Naive thymus-derived CD8-positive, alpha-beta T cell (primary cell): ENCODE results near the gene ARHGEF7. TPM values are rescaled to one million over a fixed set of nuclear protein-coding genes. Genes with fewer than 3 reads are reported as not detected.

Experiments
- ATAC-seq, 2 donors: fragments of 150-1000 bp; cut with Tn5 transposase in 1 of 2; sonication (Bioruptor Pico), chemical (Tn5 transposase) in 1 of 2; 1 replicate in 1 of 2; 2 replicates in 1 of 2; pipeline ENCODE4 v1.10.0; 2021; ENCODE audit warnings: mild to moderate bottlenecking in 2 of 2, moderate library complexity in 2 of 2
- POLR2A ChIA-PET: fragments of 350-600 bp; sonication (Branson Sonifier 250); formaldehyde crosslinking; loops from one replicate; lab custom pipeline; 2021; ENCODE audit warnings: antibody characterized with exemption; lab: Charles Lee
- DNase-seq, 10 donors: peaks; one replicate each; pipeline versions ENCODE4 v3.0.0 to v3.0.0-alpha.2; 2020 to 2022
- H3K27ac Mint-ChIP-seq, 10 donors: one replicate each; pipeline ENCODE4 v1.8.0; 2020 to 2022; ENCODE audit warnings: mild to moderate bottlenecking in 10 of 10, mixed read lengths in 10 of 10, moderate library complexity in 4 of 10, inconsistent platforms in 1 of 10
- H3K27me3 Mint-ChIP-seq, 5 donors: one replicate each; pipeline ENCODE4 v1.8.0; 2021 to 2022; ENCODE audit warnings: mixed read lengths in 5 of 5
- H3K36me3 Mint-ChIP-seq, 3 donors: one replicate each; pipeline ENCODE4 v1.8.0; 2020 to 2022; ENCODE audit warnings: mixed read lengths in 3 of 3, mild to moderate bottlenecking in 2 of 3, inconsistent platforms in 1 of 3
- H3K4me1 Mint-ChIP-seq, 4 donors: one replicate each; pipeline ENCODE4 v1.8.0; 2021 to 2022; ENCODE audit warnings: mixed read lengths in 4 of 4
- H3K4me3 Mint-ChIP-seq, 10 donors: one replicate each; pipeline ENCODE4 v1.8.0; 2020 to 2022; ENCODE audit warnings: mild to moderate bottlenecking in 10 of 10, mixed read lengths in 10 of 10, moderate library complexity in 6 of 10, inconsistent platforms in 1 of 10
- H3K9me3 Mint-ChIP-seq, 9 donors: one replicate each; pipeline ENCODE4 v1.8.0; 2020 to 2022; ENCODE audit warnings: mixed read lengths in 9 of 9, mild to moderate bottlenecking in 3 of 9, inconsistent platforms in 1 of 9, moderate library complexity in 1 of 9
- polyA plus RNA-seq, 3 donors: library from polyadenylated mRNA; unstranded; fragments of 300-500 nt; fragmentation: Illumina TruSeq; gene quantifications; one replicate each; pipeline ENCODE4 v1.2.3, GENCODE V29; 2021
- total RNA-seq, 8 experiments: library from RNA in 2 of 8; stranded (reverse) in 2 of 8; gene quantifications; one replicate each; pipeline ENCODE4 v1.2.3 and lab custom pipeline; 2021 to 2026

ARHGEF7 gene
- total and polyA plus RNA-seq, 5 experiments from 2014 or later = 6.2 to 93.0 (median 13.2) TPM

- no peak overlapping the region for H3K27ac Mint-ChIP-seq
- no peaks in the 10 kb centered on the region for H3K9me3 Mint-ChIP-seq
- no peak overlapping the region for H3K4me3 Mint-ChIP-seq
- POLR2A ChIA-PET = interaction anchor here (1.0 kb wide), 1 partner anchor 46 kb away, joined by 3 read pairs; no protein-coding TSS in a partner anchor
- ATAC-seq = no peak
- no peak for DNase-seq
- H3K4me1 Mint-ChIP-seq = no peaks in the 10 kb centered on the region
- no peaks in the 10 kb centered on the region for H3K36me3 Mint-ChIP-seq
- H3K27me3 Mint-ChIP-seq = peaks cover 0 to 27% (median 9%) of the 10 kb centered on the region in 5 donors
Measured at GRCh38 chr13:111143865-111144540, 28.9 kb downstream of the ARHGEF7 start.

- no peak overlapping the region for H3K4me3 Mint-ChIP-seq
- DNase-seq (no peak), ATAC-seq (no peak)
- H3K36me3 Mint-ChIP-seq = no peaks in the 10 kb centered on the region
- peaks cover 0 to 22% (median 5%) of the 10 kb centered on the region in 5 donors for H3K27me3 Mint-ChIP-seq
- POLR2A ChIA-PET = interaction anchor here (0.8 to 1.0 kb wide), 2 partner anchors 8 to 45 kb away, joined by 3 to 4 read pairs; no protein-coding TSS in a partner anchor
- no peaks in the 10 kb centered on the region for H3K9me3 Mint-ChIP-seq
- peak overlapping the region in 1 of 10 donors; percentile 54 for H3K27ac Mint-ChIP-seq
- no peaks in the 10 kb centered on the region for H3K4me1 Mint-ChIP-seq
Measured at GRCh38 chr13:111145071-111145470, 30.0 kb downstream of the ARHGEF7 start.

GRCh38 chr13:111145506-111145905, 30.4 kb downstream of the ARHGEF7 start:
- no peaks in the 10 kb centered on the region for H3K9me3 Mint-ChIP-seq
- no peaks in the 10 kb centered on the region for H3K4me1 Mint-ChIP-seq
- no peak overlapping the region for H3K4me3 Mint-ChIP-seq
- POLR2A ChIA-PET = no interaction called here
- DNase-seq (no peak), ATAC-seq (no peak)
- peaks cover 0 to 19% (median 3%) of the 10 kb centered on the region in 5 donors for H3K27me3 Mint-ChIP-seq
- H3K36me3 Mint-ChIP-seq = no peaks in the 10 kb centered on the region
- H3K27ac Mint-ChIP-seq = peak overlapping the region in 1 of 10 donors; percentile 54

- Mint-ChIP-seq H3K9me3 (no peaks in the 10 kb centered on the region), H3K4me3 (peak overlapping the region; percentile 85 to 96 (median 94)), H3K36me3 (peaks cover 0 to 7% (median 2%) of the 10 kb centered on the region in 3 donors), H3K27ac (peak overlapping the region; percentile 75 to 97 (median 92)), H3K27me3 (peaks cover 0 to 4% (median 0%) of the 10 kb centered on the region in 5 donors), H3K4me1 (peaks cover 6 to 34% (median 31%) of the 10 kb centered on the region in 4 donors)
- DNase-seq = no peak
- POLR2A ChIA-PET = interaction anchor here (0.6 to 2.1 kb wide), 7 partner anchors 8 to 466 kb away, joined by 3 to 13 read pairs (median 5); no protein-coding TSS in a partner anchor
- ATAC-seq = no peak
Measured at GRCh38 chr13:111152844-111153243, 37.7 kb downstream of the ARHGEF7 start.

GRCh38 chr13:111153279-111153976, 38.3 kb downstream of the ARHGEF7 start:
- ATAC-seq (peak; percentile 87 to 88), DNase-seq (peak; percentile 88 to 95 (median 93))
- H3K9me3 Mint-ChIP-seq = no peaks in the 10 kb centered on the region
- H3K4me3 Mint-ChIP-seq = peak overlapping the region; percentile 85 to 96 (median 94)
- H3K27ac Mint-ChIP-seq = peak overlapping the region; percentile 75 to 97 (median 94)
- peaks cover 6 to 34% (median 32%) of the 10 kb centered on the region in 4 donors for H3K4me1 Mint-ChIP-seq
- peaks cover 0 to 11% (median 2%) of the 10 kb centered on the region in 3 donors for H3K36me3 Mint-ChIP-seq
- POLR2A ChIA-PET = interaction anchor here (0.8 to 2.1 kb wide), 6 partner anchors 9 to 35 kb away, joined by 3 to 13 read pairs (median 4); no protein-coding TSS in a partner anchor
- H3K27me3 Mint-ChIP-seq = peaks cover 0 to 2% (median 0%) of the 10 kb centered on the region in 5 donors

- ATAC-seq = peak; percentile 61 to 65
- POLR2A ChIA-PET = interaction anchor here (1.0 to 2.1 kb wide), 4 partner anchors 24 to 35 kb away, joined by 4 to 13 read pairs (median 7); no protein-coding TSS in a partner anchor
- Mint-ChIP-seq H3K4me1 (peaks cover 8 to 39% (median 35%) of the 10 kb centered on the region in 4 donors), H3K27ac (peak overlapping the region; percentile 82 to 97 (median 94)), H3K4me3 (peak overlapping the region; percentile 85 to 96 (median 94)), H3K36me3 (peaks cover 0 to 14% (median 5%) of the 10 kb centered on the region in 3 donors), H3K27me3 (peaks cover 0 to 2% (median 0%) of the 10 kb centered on the region in 5 donors), H3K9me3 (no peaks in the 10 kb centered on the region)
- DNase-seq = peak in 2 of 10 donors; percentile 37 to 70
Measured at GRCh38 chr13:111153977-111154332, 38.8 kb downstream of the ARHGEF7 start.

GRCh38 chr13:111156421-111156820, 41.3 kb downstream of the ARHGEF7 start:
- POLR2A ChIA-PET = interaction anchor here (2.5 kb wide), 1 partner anchor 28 kb away, joined by 7 read pairs; no protein-coding TSS in a partner anchor
- Mint-ChIP-seq H3K36me3 (peaks cover 0 to 39% (median 20%) of the 10 kb centered on the region in 3 donors), H3K4me3 (peak overlapping the region in 1 of 10 donors; percentile 48), H3K27me3 (no peaks in the 10 kb centered on the region), H3K27ac (no peak overlapping the region), H3K4me1 (peaks cover 16 to 61% (median 55%) of the 10 kb centered on the region in 4 donors), H3K9me3 (no peaks in the 10 kb centered on the region)
- DNase-seq (no peak), ATAC-seq (no peak)

- H3K36me3 Mint-ChIP-seq = peaks cover 0 to 52% (median 27%) of the 10 kb centered on the region in 3 donors
- no peaks in the 10 kb centered on the region for H3K27me3 Mint-ChIP-seq
- POLR2A ChIA-PET = interaction anchor here (1.6 to 2.5 kb wide), 2 partner anchors 26 to 31 kb away, joined by 6 to 7 read pairs; no protein-coding TSS in a partner anchor
- H3K4me1 Mint-ChIP-seq = peaks cover 16 to 73% (median 65%) of the 10 kb centered on the region in 4 donors
- no peak overlapping the region for H3K4me3 Mint-ChIP-seq
- ATAC-seq (no peak), DNase-seq (no peak)
- no peaks in the 10 kb centered on the region for H3K9me3 Mint-ChIP-seq
- no peak overlapping the region for H3K27ac Mint-ChIP-seq
Measured at GRCh38 chr13:111158136-111158805, 43.2 kb downstream of the ARHGEF7 start.

- Mint-ChIP-seq H3K27ac (peak overlapping the region in 1 of 10 donors; percentile 11), H3K27me3 (no peaks in the 10 kb centered on the region), H3K9me3 (no peaks in the 10 kb centered on the region), H3K36me3 (peaks cover 0 to 60% (median 29%) of the 10 kb centered on the region in 3 donors), H3K4me3 (no peak overlapping the region), H3K4me1 (peaks cover 16 to 75% (median 60%) of the 10 kb centered on the region in 4 donors)
- POLR2A ChIA-PET = no interaction called here
- ATAC-seq (no peak), DNase-seq (no peak)
Measured at GRCh38 chr13:111159362-111160320, 44.5 kb downstream of the ARHGEF7 start.

GRCh38 chr13:111160648-111161047, 45.5 kb downstream of the ARHGEF7 start:
- Mint-ChIP-seq H3K9me3 (no peaks in the 10 kb centered on the region), H3K4me3 (no peak overlapping the region), H3K36me3 (peaks cover 0 to 64% (median 32%) of the 10 kb centered on the region in 3 donors), H3K27ac (no peak overlapping the region), H3K27me3 (no peaks in the 10 kb centered on the region), H3K4me1 (peaks cover 19 to 77% (median 58%) of the 10 kb centered on the region in 4 donors)
- POLR2A ChIA-PET = no interaction called here
- ATAC-seq (no peak), DNase-seq (no peak)
